ENCODE results near the gene PTPRN2. TPM values are rescaled to one million over a fixed set of nuclear protein-coding genes. Genes with fewer than 3 reads are reported as not detected.

The PTPRN2 gene
- total and polyA plus RNA-seq, 7 donors = 0.47 to 0.82 (median 0.51) TPM

DNA sequence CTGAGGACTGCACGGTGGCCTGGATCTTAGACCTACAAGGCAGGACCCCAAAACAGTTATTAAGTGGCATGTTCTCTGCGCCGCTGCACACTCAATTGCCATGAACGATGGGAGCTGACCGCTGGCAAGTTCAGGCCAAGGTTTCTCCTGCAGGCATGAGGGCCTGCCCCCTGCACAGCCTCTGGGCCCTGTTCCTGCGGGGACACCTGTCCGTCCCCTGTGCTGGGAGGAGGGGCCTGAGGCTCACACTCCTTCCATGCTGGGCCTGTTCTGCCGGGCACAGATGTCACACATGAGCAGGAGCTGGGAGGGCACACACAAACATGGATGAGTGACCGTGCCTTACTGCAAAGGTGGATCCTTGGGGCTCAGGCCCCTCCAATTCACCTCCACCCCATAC lies 90.0 kb downstream of the PTPRN2 start:
- intact Hi-C loops (cut with DNase I) = no loop called here
- WGBS, 3 donors = 64 to 74% (median 66%) methylated on average over 9 of the region's 9 CpGs
- H3K27me3 ChIP-seq (ENCODE audit: insufficient read depth in 3 of 3, low read length in 2 of 3) = peaks cover 0 to 27% (median 0%) of the 10 kb centered on the region in 3 donors

GRCh38 chr7:158495786-158496185 lies 91.8 kb downstream of the PTPRN2 start:
- Histone ChIP-seq H3K4me1 (no peaks in the 10 kb centered on the region), H3K27ac (no peak overlapping the region), H3K27me3 (ENCODE audit: insufficient read depth in 3 of 3, low read length in 2 of 3) (peaks cover 0 to 20% (median 0%) of the 10 kb centered on the region in 3 donors), H3K4me3 (no peak overlapping the region), H3K9me3 (no peaks in the 10 kb centered on the region), H3K36me3 (ENCODE audit: insufficient read depth in 1 of 2, low read depth in 1 of 2) (no peaks in the 10 kb centered on the region)
- DNase-seq (no peak), ATAC-seq (no peak)
- TF ChIP-seq, protein P1, sequence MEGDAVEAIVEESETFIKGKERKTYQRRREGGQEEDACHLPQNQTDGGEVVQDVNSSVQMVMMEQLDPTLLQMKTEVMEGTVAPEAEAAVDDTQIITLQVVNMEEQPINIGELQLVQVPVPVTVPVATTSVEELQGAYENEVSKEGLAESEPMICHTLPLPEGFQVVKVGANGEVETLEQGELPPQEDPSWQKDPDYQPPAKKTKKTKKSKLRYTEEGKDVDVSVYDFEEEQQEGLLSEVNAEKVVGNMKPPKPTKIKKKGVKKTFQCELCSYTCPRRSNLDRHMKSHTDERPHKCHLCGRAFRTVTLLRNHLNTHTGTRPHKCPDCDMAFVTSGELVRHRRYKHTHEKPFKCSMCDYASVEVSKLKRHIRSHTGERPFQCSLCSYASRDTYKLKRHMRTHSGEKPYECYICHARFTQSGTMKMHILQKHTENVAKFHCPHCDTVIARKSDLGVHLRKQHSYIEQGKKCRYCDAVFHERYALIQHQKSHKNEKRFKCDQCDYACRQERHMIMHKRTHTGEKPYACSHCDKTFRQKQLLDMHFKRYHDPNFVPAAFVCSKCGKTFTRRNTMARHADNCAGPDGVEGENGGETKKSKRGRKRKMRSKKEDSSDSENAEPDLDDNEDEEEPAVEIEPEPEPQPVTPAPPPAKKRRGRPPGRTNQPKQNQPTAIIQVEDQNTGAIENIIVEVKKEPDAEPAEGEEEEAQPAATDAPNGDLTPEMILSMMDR (IDR thresholded peaks at IDR 0.05) = no peak
- intact Hi-C loops (cut with DNase I) = no loop called here
- 7 to 12% (median 11%) methylated on average over 4 to 6 of the region's 6 CpGs for WGBS, 3 donors

More for the DNA sequence above, 90.0 kb downstream of the PTPRN2 start:
- Histone ChIP-seq H3K27ac (no peak overlapping the region), H3K4me3 (no peak overlapping the region), H3K9me3 (no peaks in the 10 kb centered on the region), H3K36me3 (ENCODE audit: insufficient read depth in 1 of 2, low read depth in 1 of 2) (no peaks in the 10 kb centered on the region), H3K4me1 (no peaks in the 10 kb centered on the region)
- no peak for ATAC-seq
- DNase-seq = no peak
- TF ChIP-seq, protein P1 (IDR thresholded peaks at IDR 0.05) = no peak

- ATAC-seq (no peak), DNase-seq (no peak)
- Histone ChIP-seq H3K4me3 (no peak overlapping the region), H3K36me3 (ENCODE audit: insufficient read depth in 1 of 2, low read depth in 1 of 2) (no peaks in the 10 kb centered on the region), H3K27me3 (ENCODE audit: insufficient read depth in 3 of 3, low read length in 2 of 3) (peaks cover 0 to 17% (median 0%) of the 10 kb centered on the region in 3 donors), H3K4me1 (no peaks in the 10 kb centered on the region), H3K27ac (no peak overlapping the region), H3K9me3 (no peaks in the 10 kb centered on the region)
- intact Hi-C loops (cut with DNase I) = no loop called here
- TF ChIP-seq, protein P1 (IDR thresholded peaks at IDR 0.05) = no peak
- WGBS, 3 donors = 23 to 28% (median 25%) methylated on average over 5 of the region's 5 CpGs
Measured at GRCh38 chr7:158495216-158495615, 92.4 kb downstream of the PTPRN2 start.

DNA sequence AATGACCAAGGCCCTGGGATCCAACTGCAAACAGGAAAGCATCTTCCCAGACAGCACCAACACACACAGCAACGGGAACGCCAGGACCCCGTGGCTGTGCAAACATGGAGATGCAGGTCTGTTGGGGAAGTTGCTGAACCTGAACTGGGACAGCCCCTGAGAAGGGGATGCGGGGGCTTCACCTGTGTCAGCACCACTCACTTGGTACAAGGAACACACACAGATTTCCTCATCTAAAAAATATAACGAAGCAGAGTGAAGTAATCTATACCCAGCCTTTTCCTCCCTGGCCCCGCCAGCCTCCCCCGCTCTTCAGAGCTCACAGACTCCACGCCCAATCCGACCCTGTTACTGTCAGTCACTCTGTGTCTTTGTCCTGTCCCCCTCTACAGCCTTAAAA lies 93.0 kb downstream of the PTPRN2 start:
- no peaks in the 10 kb centered on the region for H3K9me3 ChIP-seq
- no peaks in the 10 kb centered on the region for H3K36me3 ChIP-seq (ENCODE audit: insufficient read depth in 1 of 2, low read depth in 1 of 2)
- TF ChIP-seq, protein P1 (IDR thresholded peaks at IDR 0.05) = no peak
- intact Hi-C loops (cut with DNase I) = no loop called here
- H3K4me3 ChIP-seq = no peak overlapping the region
- H3K27me3 ChIP-seq (ENCODE audit: insufficient read depth in 3 of 3, low read length in 2 of 3) = peaks cover 0 to 17% (median 0%) of the 10 kb centered on the region in 3 donors
- H3K4me1 ChIP-seq = no peaks in the 10 kb centered on the region
- WGBS, 3 donors = 36 to 39% (median 39%) methylated on average over 9 of the region's 9 CpGs
- DNase-seq = no peak
- ATAC-seq = no peak
- H3K27ac ChIP-seq = no peak overlapping the region

DNA sequence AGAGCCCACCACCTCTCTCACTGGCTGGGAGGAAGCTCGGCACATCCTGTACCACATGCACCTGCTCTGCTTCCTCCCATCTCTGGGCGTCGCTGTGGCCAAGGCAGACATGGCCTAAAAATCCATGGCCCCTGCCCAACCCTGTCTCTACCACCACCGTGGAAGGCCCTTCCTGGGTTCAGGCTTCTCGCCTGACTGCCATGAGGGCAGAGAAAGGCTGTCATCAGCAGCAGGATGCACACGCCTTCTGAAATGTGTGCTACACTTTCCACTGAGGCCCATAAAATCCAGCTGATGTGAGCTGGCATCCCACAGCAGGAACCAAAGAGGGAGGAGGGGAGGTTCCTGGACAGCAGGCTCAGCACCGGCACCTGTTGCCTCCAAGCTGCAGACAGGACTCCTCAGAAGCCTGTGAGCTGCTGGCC lies 93.4 kb downstream of the PTPRN2 start:
- no peak for ATAC-seq
- Histone ChIP-seq H3K9me3 (no peaks in the 10 kb centered on the region), H3K27me3 (ENCODE audit: insufficient read depth in 3 of 3, low read length in 2 of 3) (peaks cover 0 to 17% (median 0%) of the 10 kb centered on the region in 3 donors), H3K27ac (no peak overlapping the region), H3K4me3 (no peak overlapping the region), H3K36me3 (ENCODE audit: insufficient read depth in 1 of 2, low read depth in 1 of 2) (no peaks in the 10 kb centered on the region), H3K4me1 (no peaks in the 10 kb centered on the region)
- WGBS, 3 donors = 17 to 29% (median 23%) methylated on average over 7 of the region's 7 CpGs
- TF ChIP-seq, protein P1 (IDR thresholded peaks at IDR 0.05) = no peak
- no peak for DNase-seq
- intact Hi-C loops (cut with DNase I) = no loop called here

Measured in psoas muscle (tissue), 8 donors.